Kidney (tissue), 14 donors: Measurements from ENCODE around the gene PEX14. TPM values are rescaled to one million over a fixed set of nuclear protein-coding genes. Genes with fewer than 3 reads are reported as not detected.

Source experiments
- DNase-seq, 5 donors: peaks; one replicate each; pipeline ENCODE4 v3.0.0-alpha.2; 2013 to 2020
- FAIRE-seq: peaks from 2 replicates; lab custom pipeline; 2012; peaks lifted over from hg19 to GRCh38; lab: Jason Lieb, UNC
- H3K27ac ChIP-seq, 2 donors: one replicate each; pipeline ENCODE4 v1.7.0; 2013; ENCODE audit warnings: low read depth in 2 of 2, low read length in 2 of 2, inconsistent platforms in 1 of 2
- H3K27me3 ChIP-seq: one replicate; pipeline ENCODE4 v1.7.1; 2013; ENCODE audit warnings: low read length, inconsistent platforms; ENCODE audit not compliant: control insufficient read depth, insufficient read depth
- H3K36me3 ChIP-seq, 3 donors: one replicate each; pipeline versions ENCODE4 v1.7.0 to v1.7.1; 2013; ENCODE audit warnings: low read length in 3 of 3, control low read depth in 1 of 3, inconsistent platforms in 1 of 3; ENCODE audit not compliant: insufficient read depth in 3 of 3, control insufficient read depth in 2 of 3
- H3K4me1 ChIP-seq, 3 donors: one replicate each; pipeline versions ENCODE4 v1.7.0 to v1.7.1; 2013; ENCODE audit warnings: low read length in 3 of 3, inconsistent platforms in 1 of 3, low read depth in 1 of 3; ENCODE audit not compliant: control insufficient read depth in 2 of 3, insufficient read depth in 2 of 3
- H3K4me3 ChIP-seq, 3 donors: one replicate each; pipeline versions ENCODE4 v1.7.0 to v1.8.1; 2013; ENCODE audit warnings: low read length in 3 of 3, control low read depth in 1 of 3, inconsistent platforms in 1 of 3
- H3K9ac ChIP-seq, 3 donors: one replicate each; pipeline versions ENCODE4 v1.7.0 to v1.7.1; 2013; ENCODE audit warnings: low read length in 3 of 3, control low read depth in 1 of 3, inconsistent platforms in 1 of 3
- H3K9me3 ChIP-seq, 3 donors: one replicate each; pipeline versions ENCODE4 v1.7.0 to v1.7.1; 2013; ENCODE audit warnings: low read length in 3 of 3, control low read depth in 1 of 3, inconsistent platforms in 1 of 3; ENCODE audit not compliant: control insufficient read depth in 2 of 3, insufficient read depth in 1 of 3
- intact Hi-C: fragments of 100-400 bp; cut with DNase I; formaldehyde crosslinking; loops from one replicate; pipeline ENCODE4 v1.11.1; 2022
- polyA plus RNA-seq: library from polyadenylated mRNA; stranded (reverse); fragments of 350-450 nt; fragmentation: Illumina TruSeq; extraction: RNeasy Lipid Tissue Mini Kit (QIAGEN cat#74804); gene quantifications from one replicate; pipeline ENCODE4 v1.2.3, GENCODE V29; 2014; ENCODE audit warnings: low read depth, low replicate concordance; ENCODE audit not compliant: insufficient read depth
- total RNA-seq: library from RNA; stranded (reverse); fragmentation: NEBNext Ultra II Directional; extraction: Animal tissue kit (Norgen Biotek cat#: 25700); gene quantifications from one replicate; pipeline ENCODE4 v1.2.1, GENCODE V29; 2021
- TF ChIP-seq, protein P1 (sequence below): IDR thresholded peaks from 3 replicates; pipeline ENCODE4 v1.5.1; 2012; ENCODE audit warnings: mild to moderate bottlenecking, moderate library complexity, borderline replicate concordance; ENCODE audit not compliant: insufficient read depth; ENCODE audit errors: extremely low read depth
- donor health status: control.
- donor health status: control.
- donor health status: control.
- donor health status: control.
- donor health status: control.
- donor health status: DM: yes; HTN: yes; CAD: no.
- donor health status: Normal renal cell carcinoma (clear cell type).

PEX14 gene
- total and polyA plus RNA-seq, 2 donors from 2014 or later = 22.8 to 25.8 TPM

DNA sequence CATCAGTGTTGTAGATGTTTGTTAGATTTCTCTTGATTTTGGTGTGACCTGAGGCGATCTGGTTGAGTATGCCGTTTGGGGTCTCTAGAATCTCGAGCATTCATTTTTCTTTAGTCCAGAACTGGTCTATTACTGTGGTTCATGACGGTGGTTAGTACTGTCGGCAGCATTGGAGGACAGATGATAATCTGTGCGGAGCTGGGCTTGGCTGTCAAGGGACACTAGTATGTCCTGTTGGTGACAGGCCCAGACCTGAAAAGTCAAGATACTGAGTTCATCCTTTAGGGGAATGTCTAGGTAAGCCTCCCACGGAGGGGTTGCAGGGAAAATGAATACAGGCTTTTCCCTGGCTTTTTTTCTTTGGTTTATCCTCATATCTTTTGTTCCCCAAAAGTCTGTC is 59.8 kb downstream of the PEX14 start:
- Histone ChIP-seq H3K9ac (no peak overlapping the region), H3K4me3 (no peak overlapping the region), H3K36me3 (peaks cover 0 to 4% (median 0%) of the 10 kb centered on the region in 3 donors), H3K4me1 (peaks cover 3 to 17% (median 3%) of the 10 kb centered on the region in 3 donors), H3K9me3 (no peaks in the 10 kb centered on the region), H3K27me3 (no peaks in the 10 kb centered on the region), H3K27ac (no peak overlapping the region)
- DNase-seq = no peak
- TF ChIP-seq, protein P1, sequence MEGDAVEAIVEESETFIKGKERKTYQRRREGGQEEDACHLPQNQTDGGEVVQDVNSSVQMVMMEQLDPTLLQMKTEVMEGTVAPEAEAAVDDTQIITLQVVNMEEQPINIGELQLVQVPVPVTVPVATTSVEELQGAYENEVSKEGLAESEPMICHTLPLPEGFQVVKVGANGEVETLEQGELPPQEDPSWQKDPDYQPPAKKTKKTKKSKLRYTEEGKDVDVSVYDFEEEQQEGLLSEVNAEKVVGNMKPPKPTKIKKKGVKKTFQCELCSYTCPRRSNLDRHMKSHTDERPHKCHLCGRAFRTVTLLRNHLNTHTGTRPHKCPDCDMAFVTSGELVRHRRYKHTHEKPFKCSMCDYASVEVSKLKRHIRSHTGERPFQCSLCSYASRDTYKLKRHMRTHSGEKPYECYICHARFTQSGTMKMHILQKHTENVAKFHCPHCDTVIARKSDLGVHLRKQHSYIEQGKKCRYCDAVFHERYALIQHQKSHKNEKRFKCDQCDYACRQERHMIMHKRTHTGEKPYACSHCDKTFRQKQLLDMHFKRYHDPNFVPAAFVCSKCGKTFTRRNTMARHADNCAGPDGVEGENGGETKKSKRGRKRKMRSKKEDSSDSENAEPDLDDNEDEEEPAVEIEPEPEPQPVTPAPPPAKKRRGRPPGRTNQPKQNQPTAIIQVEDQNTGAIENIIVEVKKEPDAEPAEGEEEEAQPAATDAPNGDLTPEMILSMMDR = no peak
- no peak for FAIRE-seq
- intact Hi-C loops = no loop called here

DNA sequence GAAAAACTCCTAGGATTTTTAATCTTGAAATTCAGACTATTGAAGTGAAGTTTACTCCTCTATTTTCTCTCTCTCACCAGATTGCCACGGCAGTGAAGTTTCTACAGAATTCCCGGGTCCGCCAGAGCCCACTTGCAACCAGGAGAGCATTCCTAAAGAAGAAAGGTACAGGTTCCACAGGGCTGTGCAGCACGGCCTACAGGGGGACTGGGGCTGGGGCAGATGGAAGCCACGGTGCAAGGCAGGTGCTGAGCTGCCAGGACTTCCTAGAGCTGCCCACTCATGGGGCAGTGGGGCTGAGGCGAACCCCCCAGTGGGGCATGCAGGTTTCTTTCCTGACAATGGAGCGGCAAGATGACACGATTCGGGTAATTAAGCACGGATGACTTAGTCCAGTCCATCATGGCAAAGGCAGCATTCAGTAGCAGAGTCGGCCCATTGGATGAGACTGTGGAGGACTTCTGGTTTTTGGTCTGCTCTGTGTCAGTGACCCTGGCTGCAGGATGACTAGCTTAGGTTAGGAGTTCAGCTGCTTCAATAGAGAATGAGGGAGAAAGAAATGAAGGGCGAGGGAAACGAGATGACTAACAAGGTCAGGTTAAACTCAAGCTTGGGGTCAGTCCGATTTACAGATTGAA is 61.5 kb downstream of the PEX14 start:
- Histone ChIP-seq H3K4me3 (no peak overlapping the region), H3K9ac (no peak overlapping the region), H3K4me1 (peaks cover 0 to 3% (median under 1%) of the 10 kb centered on the region in 3 donors), H3K36me3 (peaks cover 0 to 4% (median 0%) of the 10 kb centered on the region in 3 donors), H3K27ac (no peak overlapping the region), H3K27me3 (no peaks in the 10 kb centered on the region), H3K9me3 (no peaks in the 10 kb centered on the region)
- TF ChIP-seq, protein P1 = no peak
- DNase-seq (peak in 2 of 5 donors; percentile 31 to 39), FAIRE-seq (no peak)
- intact Hi-C loops = no loop called here

DNA sequence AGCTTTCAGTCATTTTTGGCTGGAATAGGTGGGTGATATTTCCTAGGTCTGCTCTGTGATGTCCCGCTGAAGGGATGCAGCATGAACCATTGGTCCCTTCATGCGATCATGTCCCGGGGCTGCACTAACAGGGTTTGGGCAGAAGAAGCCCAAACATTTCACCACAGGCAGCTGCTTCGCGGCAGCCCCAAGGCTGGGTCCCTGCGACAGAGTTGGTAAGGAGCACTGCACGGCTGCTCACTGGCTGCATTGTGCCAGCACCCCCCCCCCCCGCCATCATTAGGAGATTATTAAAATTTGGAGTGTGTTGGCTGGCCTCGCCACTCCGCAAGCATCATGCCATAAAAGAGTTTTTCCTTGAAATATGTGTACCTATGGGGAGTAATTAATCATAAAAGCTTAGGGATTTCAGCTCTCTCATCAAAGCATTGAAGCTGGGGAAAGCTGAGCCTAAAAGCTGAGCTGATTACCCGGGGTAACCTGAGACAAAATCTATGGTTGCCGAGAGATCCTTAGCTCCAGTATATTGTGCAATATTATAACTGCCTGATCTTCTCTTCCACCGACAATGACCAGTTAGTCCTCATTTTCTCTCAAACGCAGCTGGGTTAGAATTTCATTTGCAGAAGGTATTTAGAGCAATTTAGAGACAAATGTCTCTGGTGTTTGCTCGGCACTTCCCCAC is 62.5 kb downstream of the PEX14 start:
- Histone ChIP-seq H3K27me3 (no peaks in the 10 kb centered on the region), H3K9ac (no peak overlapping the region), H3K4me1 (peaks cover 0 to 4% (median 0%) of the 10 kb centered on the region in 3 donors), H3K9me3 (no peaks in the 10 kb centered on the region), H3K36me3 (peaks cover 0 to 4% (median 0%) of the 10 kb centered on the region in 3 donors), H3K27ac (no peak overlapping the region), H3K4me3 (no peak overlapping the region)
- no peak for FAIRE-seq
- intact Hi-C loops = no loop called here
- TF ChIP-seq, protein P1 = no peak
- DNase-seq = peak in 1 of 5 donors; percentile 26
